NCI-H2107 treated with DMSO at 0.1 percent for 48 hours (cell line): Measurements from ENCODE around the gene ZNF674.
"Not testable (repeated sequence)": the region's sequence is repeated elsewhere in the genome, so short reads cannot be mapped to it uniquely, and the experiment has no call there.

Experiments used
- DNase-seq: peaks from one replicate; lab custom pipeline; 2025; ENCODE audit not compliant: unreplicated experiment; lab: John Stamatoyannopoulos, UW

ZNF674 gene

GRCh38 chrX:46478634-46479033 lies 66.6 kb downstream of the ZNF674 start:
- DNase-seq, result not testable (repeated sequence)

- DNase-seq, result no peak
Observed at GRCh38 chrX:46477435-46477834, 67.8 kb downstream of the ZNF674 start.

GRCh38 chrX:46465203-46465602 lies 80.0 kb downstream of the ZNF674 start:
- no peak for DNase-seq

DNA sequence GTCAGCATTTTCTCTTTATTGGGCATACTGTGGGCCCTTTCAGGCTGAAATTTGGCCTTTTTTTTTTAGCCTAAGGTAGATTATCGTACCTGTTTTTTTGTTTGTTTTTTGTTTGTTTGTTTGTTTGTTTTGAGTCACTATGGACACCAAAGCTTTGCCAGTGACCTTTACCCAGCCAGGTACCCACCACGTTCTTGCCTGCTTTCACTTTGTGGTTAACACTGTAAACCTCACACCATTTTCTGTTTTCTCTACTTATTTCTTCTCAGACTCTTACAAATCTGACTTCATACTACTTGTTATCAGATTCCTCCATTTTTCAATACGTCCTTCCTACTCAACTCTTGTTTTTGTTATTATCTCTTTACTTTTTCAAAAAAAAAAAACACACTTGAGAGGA lies 81.5 kb downstream of the ZNF674 start:
- DNase-seq, result no peak

DNA sequence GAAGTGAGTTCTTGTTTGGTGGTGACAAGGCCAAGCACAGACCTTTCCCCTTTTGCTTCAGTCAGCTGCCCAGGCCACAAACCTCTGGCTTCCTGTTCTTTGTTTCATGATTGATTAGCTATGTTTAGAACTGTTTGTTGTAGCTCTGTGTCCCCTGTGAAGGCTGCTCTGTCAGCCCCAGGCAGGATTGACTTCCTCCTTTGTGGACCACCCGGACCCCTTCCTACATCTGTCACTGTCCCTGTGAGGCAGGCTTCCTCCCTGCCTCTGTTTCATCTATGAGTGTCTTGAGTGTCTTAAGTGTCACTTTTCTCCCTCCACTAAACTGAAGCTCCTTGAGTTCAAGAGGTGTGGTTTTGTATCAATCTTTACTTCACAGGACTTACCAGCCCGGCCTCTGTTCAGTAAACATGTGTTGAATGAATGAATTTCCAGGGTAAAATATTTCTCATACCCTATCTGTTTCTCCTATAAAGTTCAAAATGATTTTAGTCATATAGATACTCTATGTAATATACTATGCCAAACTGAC lies 83.5 kb downstream of the ZNF674 start:
- no peak for DNase-seq

- DNase-seq, result not testable (repeated sequence)
Observed at GRCh38 chrX:46460801-46461659, 84.2 kb downstream of the ZNF674 start.

DNA sequence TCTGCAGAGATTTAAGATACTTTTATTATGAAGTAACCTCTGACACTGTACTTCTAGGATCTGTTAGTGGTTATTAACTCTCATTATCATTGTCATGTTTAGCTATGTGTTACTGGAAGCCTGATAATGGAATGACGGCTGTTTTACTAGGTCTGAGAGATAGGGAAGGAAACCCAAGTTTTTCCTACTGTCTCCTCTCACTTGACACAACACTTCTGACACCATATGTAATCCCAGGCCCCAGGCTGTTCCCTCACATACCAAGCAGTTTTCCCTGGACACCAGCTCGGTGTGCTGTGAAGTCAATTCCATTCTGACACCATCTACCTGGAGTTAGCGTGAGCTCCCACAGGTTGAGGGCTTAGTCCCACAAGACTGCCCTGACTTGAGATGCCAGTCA lies 85.6 kb downstream of the ZNF674 start:
- no peak for DNase-seq

DNA sequence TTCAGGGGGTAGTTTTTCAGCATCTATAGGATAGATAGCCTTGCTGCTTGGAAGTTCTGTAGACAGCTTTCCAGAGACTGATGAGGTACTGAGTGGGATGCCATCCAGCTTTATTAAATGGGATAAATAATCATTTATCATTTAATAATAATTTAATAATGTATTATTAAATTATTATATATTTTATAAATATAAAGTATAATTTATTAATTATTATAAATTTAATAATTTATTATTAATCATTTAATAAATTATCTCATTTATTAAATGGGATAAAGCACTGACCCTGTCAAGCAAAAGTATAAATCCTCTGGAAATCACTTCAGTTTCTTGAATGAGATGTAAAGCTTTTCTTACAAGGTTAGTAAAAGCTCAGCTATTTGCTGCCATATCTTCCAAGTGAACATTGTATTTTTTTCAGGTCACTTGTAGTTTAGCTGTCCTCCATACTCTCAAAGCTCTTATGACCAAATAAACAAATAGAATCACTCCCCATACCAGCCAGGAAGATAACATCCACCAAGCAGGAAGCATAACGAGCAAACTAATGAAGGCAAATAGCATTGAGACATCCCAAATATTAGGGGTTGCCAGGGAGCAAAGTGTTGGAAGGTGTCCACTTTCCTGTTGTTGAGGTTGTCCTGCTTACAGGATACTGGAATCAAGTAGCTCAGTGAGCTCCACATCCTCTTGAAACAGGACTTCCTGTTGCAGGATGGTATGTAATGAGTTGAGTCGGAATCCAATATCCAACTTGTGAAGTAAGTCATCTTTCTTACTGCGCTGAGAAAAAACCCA lies 88.9 kb downstream of the ZNF674 start:
- DNase-seq, result no peak
